Type B pancreatic cell (in vitro differentiated cells): ENCODE measurements around the gene XPO4. TPM values are rescaled to one million over a fixed set of nuclear protein-coding genes. Genes with fewer than 3 reads are reported as not detected.
"Not testable (repeated sequence)": the region's sequence is repeated elsewhere in the genome, so short reads cannot be mapped to it uniquely, and the experiment has no call there.

Experiments used
- DNase-seq: peaks from one replicate; pipeline ENCODE4 v3.0.0; 2021; ENCODE audit warnings: mixed read lengths; ENCODE audit not compliant: unreplicated experiment; ENCODE audit errors: extremely low spot score
- H3K27ac Mint-ChIP-seq: 2 replicates; pipeline ENCODE4 v1.8.0; 2021; ENCODE audit warnings: mild to moderate bottlenecking, mixed read lengths
- H3K27me3 Mint-ChIP-seq: 2 replicates; pipeline ENCODE4 v1.8.0; 2021; ENCODE audit warnings: mixed read lengths
- H3K36me3 Mint-ChIP-seq: 2 replicates; pipeline ENCODE4 v1.8.0; 2021; ENCODE audit warnings: mixed read lengths
- H3K4me1 Mint-ChIP-seq: one replicate; pipeline ENCODE4 v1.8.0; 2021; ENCODE audit warnings: mixed read lengths; ENCODE audit not compliant: unreplicated experiment
- H3K4me3 Mint-ChIP-seq: 2 replicates; pipeline ENCODE4 v1.8.0; 2021; ENCODE audit warnings: mild to moderate bottlenecking, mixed read lengths
- H3K9me3 Mint-ChIP-seq: 2 replicates; pipeline ENCODE4 v1.8.0; 2021; ENCODE audit warnings: mixed read lengths
- CTCF ChIP-seq: fragments of 200-600 bp; sonication (generic); conservative IDR thresholded peaks from 2 replicates; pipeline ENCODE4 v1.5.0; 2021; ENCODE audit warnings: antibody characterized with exemption, mild to moderate bottlenecking
- long read RNA-seq: library from polyadenylated mRNA; unstranded; transcript quantifications from one replicate; pipeline ENCODE4 v2.0.0, GENCODE V29; 2020
- total RNA-seq: library from RNA; stranded (reverse); gene quantifications from 2 replicates; pipeline ENCODE4 v1.2.1, GENCODE V29; 2021; ENCODE audit warnings: low replicate concordance

The XPO4 gene
- 17.5 and 23.1 TPM in 2 replicates for total RNA-seq
- long read RNA-seq, full-length matches to known transcripts: 5 of 16 reads
- long read RNA-seq, partial matches to known transcripts: 5 of 16 reads
- long read RNA-seq, other reads (novel, unspliced or antisense): 6 of 16 reads

- TF ChIP-seq CTCF: no peak
- Mint-ChIP-seq H3K27ac (peak within 1 kb of the TSS; percentile 99), H3K36me3 (peaks cover 3% of the 10 kb centered on the region), H3K4me3 (peak within 1 kb of the TSS; percentile 98), H3K27me3 (no peaks in the 10 kb centered on the region), H3K9me3 (no peaks in the 10 kb centered on the region), H3K4me1 (peaks cover 13% of the 10 kb centered on the region)
- DNase-seq: peak; percentile 86
These were observed at the start of gene XPO4 for GRCh38 chr13:20902438-20903163. TSS of gene XPO4 (minus strand) at chr13:20902746. CDS start at chr13:20902738, 8 bp downstream.

- not testable (repeated sequence) for H3K36me3 Mint-ChIP-seq, H3K4me1 Mint-ChIP-seq, H3K27ac Mint-ChIP-seq, H3K9me3 Mint-ChIP-seq, DNase-seq, H3K4me3 Mint-ChIP-seq
- peaks cover 50% of the 10 kb centered on the region for H3K27me3 Mint-ChIP-seq
These were observed 45.5 kb upstream of the XPO4 start for GRCh38 chr13:20948001-20948400.

- H3K27me3 Mint-ChIP-seq: peaks cover 50% of the 10 kb centered on the region
- H3K27ac Mint-ChIP-seq: no peak overlapping the region
- H3K4me3 Mint-ChIP-seq: peak overlapping the region; percentile 34
- H3K9me3 Mint-ChIP-seq: no peaks in the 10 kb centered on the region
- no peaks in the 10 kb centered on the region for H3K36me3 Mint-ChIP-seq
- no peak for DNase-seq
- H3K4me1 Mint-ChIP-seq: peaks cover 7% of the 10 kb centered on the region
- TF ChIP-seq CTCF: no peak
These were observed 43.4 kb upstream of the XPO4 start for GRCh38 chr13:20945952-20946383.

GRCh38 chr13:20942938-20943559 is 40.5 kb upstream of the XPO4 start:
- no peak for TF ChIP-seq CTCF
- peaks cover 7% of the 10 kb centered on the region for H3K4me1 Mint-ChIP-seq
- peak overlapping the region; percentile 61 for H3K27ac Mint-ChIP-seq
- H3K27me3 Mint-ChIP-seq: peaks cover 37% of the 10 kb centered on the region
- no peak overlapping the region for H3K4me3 Mint-ChIP-seq
- no peak for DNase-seq
- no peaks in the 10 kb centered on the region for H3K9me3 Mint-ChIP-seq
- H3K36me3 Mint-ChIP-seq: no peaks in the 10 kb centered on the region

- DNase-seq, H3K9me3 Mint-ChIP-seq, H3K36me3 Mint-ChIP-seq, H3K4me1 Mint-ChIP-seq, H3K4me3 Mint-ChIP-seq: not testable (repeated sequence)
- Mint-ChIP-seq H3K27me3 (peaks cover 17% of the 10 kb centered on the region), H3K27ac (peak overlapping the region; percentile 44)
These were observed 38.0 kb upstream of the XPO4 start for GRCh38 chr13:20940511-20940910.

- Mint-ChIP-seq H3K27me3 (peaks cover 13% of the 10 kb centered on the region), H3K27ac (peak overlapping the region; percentile 44), H3K36me3 (no peaks in the 10 kb centered on the region), H3K9me3 (no peaks in the 10 kb centered on the region), H3K4me3 (no peak overlapping the region), H3K4me1 (peaks cover 7% of the 10 kb centered on the region)
- no peak for DNase-seq
- no peak for TF ChIP-seq CTCF
These were observed 37.5 kb upstream of the XPO4 start for GRCh38 chr13:20940083-20940482.
